Loucy (cell line): ENCODE measurements around the gene NCDN.
"Not testable (repeated sequence)": the region's sequence is repeated elsewhere in the genome, so short reads cannot be mapped to it uniquely, and the experiment has no call there.

Source experiments
- H2AFZ ChIP-seq: fragments of 200-600 bp; sonication (generic); 2 replicates; pipeline ENCODE4 v1.6.0; 2016; ENCODE audit warnings: antibody characterized with exemption, mild to moderate bottlenecking, low read length, moderate library complexity
- H3F3A ChIP-seq: fragments of 200-600 bp; 2 replicates; pipeline ENCODE4 v1.6.0; 2016; ENCODE audit warnings: antibody characterized with exemption, low read depth, mild to moderate bottlenecking
- H3K27me3 ChIP-seq: fragments of 200-600 bp; sonication (generic); 2 replicates; pipeline ENCODE4 v1.6.1; 2014; ENCODE audit warnings: low read length, mild to moderate bottlenecking; ENCODE audit not compliant: insufficient read depth, poor library complexity, severe bottlenecking
- H3K36me3 ChIP-seq: fragments of 200-600 bp; sonication (generic); 2 replicates; pipeline ENCODE4 v1.6.1; 2016; ENCODE audit warnings: low read length; ENCODE audit not compliant: insufficient read depth
- H3K4me1 ChIP-seq: fragments of 200-600 bp; sonication (generic); 2 replicates; pipeline ENCODE4 v1.5.1; 2014; ENCODE audit warnings: low read length, mild to moderate bottlenecking; ENCODE audit not compliant: insufficient read depth, poor library complexity, severe bottlenecking
- H3K4me2 ChIP-seq: fragments of 200-600 bp; sonication (generic); 2 replicates; pipeline ENCODE4 v1.6.0; 2014; ENCODE audit warnings: antibody characterized with exemption, low read length, low read depth, mild to moderate bottlenecking; ENCODE audit not compliant: poor library complexity, severe bottlenecking
- H3K4me3 ChIP-seq: fragments of 200-600 bp; sonication (generic); 2 replicates; pipeline ENCODE4 v1.5.1; 2014; ENCODE audit warnings: low read length, mild to moderate bottlenecking, mixed read lengths; ENCODE audit not compliant: poor library complexity, severe bottlenecking
- H3K79me2 ChIP-seq: fragments of 200-600 bp; sonication (generic); 2 replicates; pipeline ENCODE4 v1.6.1; 2014; ENCODE audit warnings: low read length; ENCODE audit not compliant: insufficient read depth
- H3K9ac ChIP-seq: fragments of 200-600 bp; sonication (generic); 2 replicates; pipeline ENCODE4 v1.6.0; 2014; ENCODE audit warnings: mild to moderate bottlenecking, low read depth, low read length, moderate library complexity; ENCODE audit not compliant: poor library complexity, severe bottlenecking
- H3K9me2 ChIP-seq: fragments of 200-600 bp; sonication (generic); replicated peaks from 2 replicates; pipeline ENCODE4 v1.6.1; 2016; ENCODE audit warnings: low read depth, low read length, mixed read lengths
- H3K9me3 ChIP-seq: fragments of 200-600 bp; sonication (generic); 2 replicates; pipeline ENCODE4 v1.6.1; 2014; ENCODE audit warnings: mild to moderate bottlenecking, antibody characterized with exemption, low read length, low read depth; ENCODE audit not compliant: insufficient read depth
- H4K20me1 ChIP-seq: fragments of 200-600 bp; sonication (generic); 2 replicates; pipeline ENCODE4 v1.6.0; 2014; ENCODE audit warnings: antibody characterized with exemption, low read length, mild to moderate bottlenecking; ENCODE audit not compliant: insufficient read depth, poor library complexity, severe bottlenecking
- EZH2phosphoT487 ChIP-seq: fragments of 200-600 bp; IDR thresholded peaks from 2 replicates; pipeline ENCODE4 v1.6.1; 2018; ENCODE audit warnings: antibody characterized with exemption, mild to moderate bottlenecking, moderate library complexity, borderline replicate concordance
- TF ChIP-seq, protein P1 (sequence below): fragments of 200-600 bp; sonication (generic); conservative IDR thresholded peaks from 2 replicates; pipeline ENCODE4 v1.5.1; 2014; ENCODE audit warnings: mild to moderate bottlenecking, antibody characterized with exemption, low read length

NCDN gene

GRCh38 chr1:35577071-35577998 is 19.7 kb downstream of the NCDN start:
- H3K36me3 ChIP-seq, result no peaks in the 10 kb centered on the region
- H2AFZ ChIP-seq, result peak overlapping the region; percentile 80
- TF ChIP-seq, protein P1, sequence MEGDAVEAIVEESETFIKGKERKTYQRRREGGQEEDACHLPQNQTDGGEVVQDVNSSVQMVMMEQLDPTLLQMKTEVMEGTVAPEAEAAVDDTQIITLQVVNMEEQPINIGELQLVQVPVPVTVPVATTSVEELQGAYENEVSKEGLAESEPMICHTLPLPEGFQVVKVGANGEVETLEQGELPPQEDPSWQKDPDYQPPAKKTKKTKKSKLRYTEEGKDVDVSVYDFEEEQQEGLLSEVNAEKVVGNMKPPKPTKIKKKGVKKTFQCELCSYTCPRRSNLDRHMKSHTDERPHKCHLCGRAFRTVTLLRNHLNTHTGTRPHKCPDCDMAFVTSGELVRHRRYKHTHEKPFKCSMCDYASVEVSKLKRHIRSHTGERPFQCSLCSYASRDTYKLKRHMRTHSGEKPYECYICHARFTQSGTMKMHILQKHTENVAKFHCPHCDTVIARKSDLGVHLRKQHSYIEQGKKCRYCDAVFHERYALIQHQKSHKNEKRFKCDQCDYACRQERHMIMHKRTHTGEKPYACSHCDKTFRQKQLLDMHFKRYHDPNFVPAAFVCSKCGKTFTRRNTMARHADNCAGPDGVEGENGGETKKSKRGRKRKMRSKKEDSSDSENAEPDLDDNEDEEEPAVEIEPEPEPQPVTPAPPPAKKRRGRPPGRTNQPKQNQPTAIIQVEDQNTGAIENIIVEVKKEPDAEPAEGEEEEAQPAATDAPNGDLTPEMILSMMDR, result no peak
- TF ChIP-seq EZH2phosphoT487, result no peak
- peaks cover 38% of the 10 kb centered on the region for H3K79me2 ChIP-seq
- H3K9ac ChIP-seq, result peak overlapping the region; percentile 93
- no peaks in the 10 kb centered on the region for H4K20me1 ChIP-seq
- no peaks in the 10 kb centered on the region for H3K27me3 ChIP-seq
- peaks cover 3% of the 10 kb centered on the region; the same call in 1 of the 2 replicates for H3F3A ChIP-seq
- H3K9me3 ChIP-seq, result no peaks in the 10 kb centered on the region
- H3K9me2 ChIP-seq, result no peaks in the 10 kb centered on the region
- H3K4me1 ChIP-seq, result peaks cover 41% of the 10 kb centered on the region
- peak overlapping the region; percentile 86 for H3K4me2 ChIP-seq
- peak overlapping the region; percentile 89 for H3K4me3 ChIP-seq

- H4K20me1 ChIP-seq, result no peaks in the 10 kb centered on the region
- H3K9me2 ChIP-seq, result no peaks in the 10 kb centered on the region
- H3K36me3 ChIP-seq, result no peaks in the 10 kb centered on the region
- H3F3A ChIP-seq, result peaks cover 3% of the 10 kb centered on the region; the same call in 1 of the 2 replicates
- TF ChIP-seq, protein P1, result no peak
- no peak for TF ChIP-seq EZH2phosphoT487
- peak overlapping the region; percentile 45 for H3K4me2 ChIP-seq
- no peaks in the 10 kb centered on the region for H3K9me3 ChIP-seq
- peaks cover 38% of the 10 kb centered on the region for H3K79me2 ChIP-seq
- H3K27me3 ChIP-seq, result no peaks in the 10 kb centered on the region
- H3K9ac ChIP-seq, result no peak overlapping the region
- H3K4me3 ChIP-seq, result no peak overlapping the region
- H2AFZ ChIP-seq, result no peak overlapping the region
- H3K4me1 ChIP-seq, result peaks cover 36% of the 10 kb centered on the region
These were observed 23.4 kb downstream of the NCDN start for GRCh38 chr1:35580949-35581388.

DNA sequence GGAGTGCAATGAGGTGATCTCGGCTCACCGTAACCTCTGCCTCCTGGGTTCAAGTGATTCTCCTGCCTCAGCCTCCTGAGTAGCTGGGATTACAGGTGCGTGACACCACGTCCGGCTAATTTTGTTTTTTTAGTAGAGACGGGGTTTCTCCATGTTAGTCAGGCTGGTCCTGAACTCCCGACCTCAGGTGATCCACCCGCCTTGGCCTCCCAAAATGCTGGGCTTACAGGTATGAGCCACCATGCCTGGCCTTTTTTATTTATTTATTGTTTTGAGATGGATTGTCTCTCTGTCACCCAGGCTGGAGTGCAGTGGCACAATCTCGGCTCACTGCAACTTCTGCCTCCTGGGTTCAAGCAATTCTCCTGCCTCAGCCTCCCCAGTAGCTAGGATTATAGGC is 24.0 kb downstream of the NCDN start:
- peak overlapping the region; percentile 45 for H3K4me2 ChIP-seq
- not testable (repeated sequence) for H3F3A ChIP-seq, H3K36me3 ChIP-seq, H3K4me3 ChIP-seq, H3K9me3 ChIP-seq, H3K9ac ChIP-seq, H4K20me1 ChIP-seq, H3K9me2 ChIP-seq, H3K27me3 ChIP-seq, H2AFZ ChIP-seq
- peaks cover 32% of the 10 kb centered on the region for H3K79me2 ChIP-seq
- H3K4me1 ChIP-seq, result peaks cover 30% of the 10 kb centered on the region
